Tibial nerve (tissue), 3 donors: ENCODE data around the gene OR52H1.

Experiments
- POLR2A ChIP-seq, 2 donors: fragments of 450-650 bp; IDR thresholded peaks; one replicate each; pipeline ENCODE4 v1.6.1; 2017; ENCODE audit warnings: antibody characterized with exemption in 2 of 2, mild to moderate bottlenecking in 2 of 2, moderate library complexity in 2 of 2
- TF ChIP-seq, protein P1 (sequence below), 5 experiments: fragments of 200-600 bp in 3 of 5; fragments of 450-650 bp in 2 of 5; sonication (generic) in 3 of 5; IDR thresholded peaks; one replicate each; pipeline ENCODE4 v1.5.1; 2016 to 2019; ENCODE audit warnings: antibody characterized with exemption in 5 of 5, mild to moderate bottlenecking in 3 of 5, moderate library complexity in 2 of 5

DNA sequence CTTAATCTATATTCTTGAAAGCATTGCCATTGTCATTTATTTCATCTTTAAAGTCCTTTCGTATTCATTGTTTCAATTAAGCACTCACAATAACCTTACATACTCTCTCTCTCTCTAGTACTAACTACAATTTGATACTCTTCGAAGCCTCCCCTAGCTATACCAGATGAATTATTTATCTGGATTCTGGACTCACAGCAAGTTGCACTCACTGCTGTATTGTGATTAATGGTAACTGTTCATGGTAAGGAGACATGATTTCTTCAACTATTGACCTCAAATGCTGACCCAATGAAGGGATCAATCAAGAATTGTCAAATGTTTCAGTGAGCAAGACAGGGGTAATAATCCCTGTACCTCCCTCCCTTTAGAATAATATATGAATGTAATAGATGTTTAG lies 26.3 kb upstream of the OR52H1 start:
- no peak for TF ChIP-seq POLR2A (IDR thresholded peaks at IDR 0.05)
- TF ChIP-seq, protein P1, sequence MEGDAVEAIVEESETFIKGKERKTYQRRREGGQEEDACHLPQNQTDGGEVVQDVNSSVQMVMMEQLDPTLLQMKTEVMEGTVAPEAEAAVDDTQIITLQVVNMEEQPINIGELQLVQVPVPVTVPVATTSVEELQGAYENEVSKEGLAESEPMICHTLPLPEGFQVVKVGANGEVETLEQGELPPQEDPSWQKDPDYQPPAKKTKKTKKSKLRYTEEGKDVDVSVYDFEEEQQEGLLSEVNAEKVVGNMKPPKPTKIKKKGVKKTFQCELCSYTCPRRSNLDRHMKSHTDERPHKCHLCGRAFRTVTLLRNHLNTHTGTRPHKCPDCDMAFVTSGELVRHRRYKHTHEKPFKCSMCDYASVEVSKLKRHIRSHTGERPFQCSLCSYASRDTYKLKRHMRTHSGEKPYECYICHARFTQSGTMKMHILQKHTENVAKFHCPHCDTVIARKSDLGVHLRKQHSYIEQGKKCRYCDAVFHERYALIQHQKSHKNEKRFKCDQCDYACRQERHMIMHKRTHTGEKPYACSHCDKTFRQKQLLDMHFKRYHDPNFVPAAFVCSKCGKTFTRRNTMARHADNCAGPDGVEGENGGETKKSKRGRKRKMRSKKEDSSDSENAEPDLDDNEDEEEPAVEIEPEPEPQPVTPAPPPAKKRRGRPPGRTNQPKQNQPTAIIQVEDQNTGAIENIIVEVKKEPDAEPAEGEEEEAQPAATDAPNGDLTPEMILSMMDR (IDR thresholded peaks at IDR 0.05), result no peak
